G401 (cell line): ENCODE results near the gene SNRPE. TPM values are rescaled to one million over a fixed set of nuclear protein-coding genes. Genes with fewer than 3 reads are reported as not detected.
A peak's percentile ranks its signal among the peaks of the same experiment; 100 is the strongest.
"Not testable (repeated sequence)": the region's sequence is repeated elsewhere in the genome, so short reads cannot be mapped to it uniquely, and the experiment has no call there.

Experiments used
- DNase-seq: peaks from one replicate; pipeline ENCODE4 v3.0.0-alpha.2; 2015; ENCODE audit warnings: low spot score
- in situ Hi-C: cut with HindIII; loops from 2 replicates; pipeline ENCODE4 v1.10.0; 2016; ENCODE audit warnings: low sequenced_read_pairs, mixed read lengths
- total RNA-seq: library from RNA; depleted of rRNA; stranded (reverse); fragments of >200 nt; shearing (Covaris generic); gene quantifications from 2 replicates; pipeline ENCODE4 v1.2.3, GENCODE V29; 2014; rRNA removed

The SNRPE gene
- 149 and 171 TPM in 2 replicates for total RNA-seq

DNA sequence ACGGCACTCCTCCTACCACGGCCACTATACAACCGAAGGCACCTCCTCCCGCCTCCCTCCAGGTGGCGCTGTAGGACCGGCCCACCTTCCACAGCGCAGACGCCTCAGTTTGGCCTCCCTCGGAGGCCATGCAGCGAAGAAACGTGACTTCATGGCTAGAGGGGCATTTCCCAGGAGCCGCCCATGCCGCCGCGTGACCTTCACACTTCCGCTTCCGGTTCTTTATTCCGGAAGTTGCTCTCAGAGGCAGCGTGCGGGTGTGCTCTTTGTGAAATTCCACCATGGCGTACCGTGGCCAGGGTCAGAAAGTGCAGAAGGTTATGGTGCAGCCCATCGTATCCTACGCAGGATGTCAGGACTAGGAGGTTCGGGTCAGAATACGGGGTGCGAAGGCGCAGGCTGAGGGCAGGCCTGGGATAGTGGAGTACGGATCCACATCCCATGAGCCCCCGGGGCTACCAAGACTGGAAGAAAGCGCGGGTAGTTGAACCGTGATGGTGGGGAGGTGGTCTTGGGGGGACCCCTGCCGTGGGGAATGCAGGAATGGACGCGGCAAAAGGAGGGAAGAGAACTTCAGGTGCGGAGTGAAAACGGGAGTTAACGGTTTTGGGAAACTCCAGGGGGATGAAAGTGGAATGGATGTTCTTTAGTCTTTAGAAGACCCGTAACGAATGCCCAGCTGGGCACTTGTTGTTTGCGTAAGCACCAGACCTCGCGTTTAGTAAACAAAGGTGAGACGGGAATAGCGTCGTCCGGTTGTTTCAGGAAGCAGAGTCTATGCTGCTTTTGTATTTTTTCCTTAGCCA, at the start of gene SNRPE:
Gene SNRPE, plus strand, starts transcription at position 221 of the 806 bp plus-strand sequence. Its CDS starts 61 bp downstream, at position 282.
- DNase-seq: peak; percentile 98
- in situ Hi-C loops: loop anchor here (25.0 kb wide), 1 partner anchor 276 kb away; no protein-coding TSS in a partner anchor

DNA sequence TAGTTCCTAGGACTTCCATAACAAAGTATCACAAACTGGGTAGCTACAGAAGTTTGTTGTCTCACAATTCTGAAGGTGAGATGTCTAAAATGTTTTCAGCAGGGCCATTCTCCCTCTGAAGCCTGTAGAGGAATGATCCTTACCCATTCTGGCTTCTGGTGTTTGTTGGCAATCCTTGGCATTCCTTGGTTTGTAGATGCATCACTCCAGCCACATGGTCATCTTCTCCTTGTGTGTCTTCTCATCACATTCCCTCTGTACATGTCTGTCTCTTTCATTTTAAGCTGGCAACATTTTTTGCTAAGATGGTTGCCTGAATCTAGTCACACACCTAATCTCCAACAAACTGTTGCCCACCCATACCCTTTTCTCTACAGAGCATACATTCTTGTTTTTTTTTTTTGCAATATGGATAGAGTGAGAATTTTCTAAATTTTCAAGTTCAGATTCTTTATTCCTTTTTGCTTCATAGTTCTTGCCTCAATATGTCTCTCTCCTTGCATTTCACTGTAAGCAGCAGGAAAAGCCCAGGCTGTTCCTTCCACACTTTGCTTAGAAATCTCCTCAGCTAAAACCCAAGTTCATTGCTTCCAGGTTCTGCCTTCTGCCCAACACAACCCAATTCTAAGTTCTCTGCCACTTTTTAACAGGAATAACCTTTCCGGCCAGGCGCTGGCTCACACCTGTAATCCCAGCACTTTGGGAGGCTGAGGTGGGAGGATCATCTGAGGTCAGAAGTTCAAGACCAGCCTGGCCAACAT, 47.6 kb upstream of the SNRPE start:
- in situ Hi-C loops: no loop called here
- DNase-seq: no peak

DNA sequence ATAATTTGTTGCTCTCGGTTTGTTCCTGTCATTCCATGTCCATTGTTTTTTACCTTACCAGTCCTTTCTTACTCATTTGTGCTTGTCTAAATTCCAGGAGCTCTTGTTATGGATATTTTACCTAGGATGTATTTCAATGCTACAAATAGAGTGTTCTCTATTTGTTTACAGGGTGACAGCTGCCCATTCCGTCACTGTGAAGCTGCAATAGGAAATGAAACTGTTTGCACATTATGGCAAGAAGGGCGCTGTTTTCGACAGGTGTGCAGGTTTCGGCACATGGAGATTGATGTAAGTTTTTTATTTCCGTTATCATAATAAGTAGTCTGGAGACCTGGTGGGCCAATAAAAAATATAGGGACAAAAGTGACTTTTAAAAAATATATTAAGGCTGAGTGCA, 43.0 kb upstream of the SNRPE start:
- in situ Hi-C loops: no loop called here
- no peak for DNase-seq

DNA sequence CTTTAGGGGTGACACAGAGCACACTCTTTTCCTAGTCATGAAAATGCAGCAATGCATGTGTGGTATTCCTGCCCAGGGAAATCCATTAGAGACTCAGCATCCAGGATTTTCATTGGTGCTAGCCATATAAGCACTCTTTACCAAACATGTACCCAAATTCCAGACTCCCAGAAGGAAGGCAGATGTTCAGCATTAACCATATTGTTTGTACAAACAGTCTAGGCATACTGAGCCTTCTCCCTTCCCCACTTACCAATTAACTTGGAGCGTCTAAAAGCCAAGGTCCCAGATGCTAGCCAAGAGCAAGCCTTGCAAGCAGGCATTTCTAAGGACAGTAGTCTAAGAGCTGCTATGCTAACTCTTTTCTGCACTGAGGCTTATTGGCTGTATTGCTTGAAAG, 38.1 kb upstream of the SNRPE start:
- no peak for DNase-seq
- in situ Hi-C loops: no loop called here

DNA sequence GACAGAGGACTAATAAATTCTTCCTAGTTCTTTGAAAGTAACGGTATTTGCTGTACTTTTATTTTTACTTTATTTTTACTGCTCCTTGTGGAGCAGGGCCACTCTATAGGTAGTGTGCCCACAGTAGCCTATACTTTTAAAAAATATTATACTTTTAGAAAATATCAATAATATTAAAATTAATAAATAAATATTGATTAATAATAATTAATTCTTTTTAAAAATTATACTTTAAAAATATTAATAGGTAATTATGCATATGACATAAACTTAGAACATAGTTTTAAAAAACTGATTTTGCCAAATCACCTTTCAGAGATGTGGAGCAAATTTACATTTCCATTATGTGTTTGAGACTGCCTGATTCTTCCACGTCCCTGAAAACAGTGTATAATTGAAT, 35.2 kb upstream of the SNRPE start:
- in situ Hi-C loops: no loop called here
- no peak for DNase-seq

DNA sequence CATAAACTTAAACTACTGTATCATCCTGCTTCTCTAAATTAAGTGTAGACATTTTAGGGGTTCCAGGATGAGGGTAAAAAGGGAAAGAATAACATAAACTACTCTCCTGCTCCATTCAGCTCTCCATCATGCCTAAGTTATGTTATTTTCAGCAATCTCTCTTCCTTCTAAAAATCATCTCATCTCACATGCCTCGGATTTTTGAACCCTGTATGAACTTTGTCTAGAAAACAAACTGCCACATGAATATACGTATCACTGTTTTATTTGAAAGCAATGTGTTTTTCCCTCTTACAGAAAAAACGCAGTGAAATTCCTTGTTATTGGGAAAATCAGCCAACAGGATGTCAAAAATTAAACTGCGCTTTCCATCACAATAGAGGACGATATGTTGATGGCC, 33.4 kb upstream of the SNRPE start:
- in situ Hi-C loops: no loop called here
- no peak for DNase-seq

DNA sequence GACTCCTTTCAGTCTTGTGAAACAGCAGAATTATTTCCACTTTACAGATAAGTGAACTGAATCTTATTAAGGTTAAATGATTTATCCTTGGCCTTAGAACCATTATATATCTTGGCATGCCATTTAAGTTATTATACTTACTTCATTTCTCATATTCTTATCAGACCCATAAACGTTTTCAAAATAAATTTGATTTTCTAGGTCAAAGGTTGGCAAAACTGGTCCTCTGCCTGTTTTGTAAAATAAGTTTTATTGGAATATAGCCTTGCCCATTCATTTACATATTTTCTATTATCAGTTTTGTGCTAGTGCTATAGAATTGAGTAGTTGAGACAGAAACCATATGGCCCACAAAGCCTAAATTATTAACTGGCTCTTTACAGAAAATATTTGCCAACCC, 32.9 kb upstream of the SNRPE start:
- no peak for DNase-seq
- in situ Hi-C loops: no loop called here

DNA sequence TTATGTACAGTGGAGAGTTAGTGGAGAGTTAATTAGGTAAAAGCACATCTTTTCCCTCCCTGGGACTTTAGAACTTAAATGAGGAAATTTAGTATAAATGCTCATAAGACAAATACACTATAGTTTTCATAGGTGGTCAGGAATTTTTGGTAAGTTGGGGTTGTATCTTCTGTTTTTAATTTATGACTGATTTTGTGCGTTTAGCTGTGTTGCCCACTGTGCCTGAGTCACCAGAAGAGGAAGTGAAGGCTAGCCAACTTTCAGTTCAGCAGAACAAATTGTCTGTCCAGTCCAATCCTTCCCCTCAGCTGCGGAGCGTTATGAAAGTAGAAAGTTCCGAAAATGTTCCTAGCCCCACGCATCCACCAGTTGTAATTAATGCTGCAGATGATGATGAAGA, 32.2 kb upstream of the SNRPE start:
- DNase-seq, in situ Hi-C loops: not testable (repeated sequence)

DNA sequence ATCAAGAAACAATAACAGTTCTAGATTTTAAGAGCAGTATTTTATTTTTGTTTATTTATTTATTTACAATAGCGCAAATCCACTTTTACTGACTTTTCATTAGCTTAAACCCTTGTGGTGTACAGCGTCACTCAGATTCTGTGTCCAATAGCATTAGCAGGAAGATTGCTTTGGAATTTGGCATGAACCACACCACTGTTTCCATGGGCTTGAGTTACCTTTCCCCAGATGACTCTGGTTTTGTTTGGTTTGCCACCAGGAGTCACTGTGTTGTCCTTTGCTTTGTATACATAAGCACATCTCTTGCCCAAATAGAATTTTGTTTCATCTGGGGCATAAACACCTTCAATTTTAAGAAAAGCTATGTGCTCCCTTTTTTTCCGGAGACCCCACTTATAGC, 25.9 kb upstream of the SNRPE start:
- no peak for DNase-seq
- in situ Hi-C loops: no loop called here

DNA sequence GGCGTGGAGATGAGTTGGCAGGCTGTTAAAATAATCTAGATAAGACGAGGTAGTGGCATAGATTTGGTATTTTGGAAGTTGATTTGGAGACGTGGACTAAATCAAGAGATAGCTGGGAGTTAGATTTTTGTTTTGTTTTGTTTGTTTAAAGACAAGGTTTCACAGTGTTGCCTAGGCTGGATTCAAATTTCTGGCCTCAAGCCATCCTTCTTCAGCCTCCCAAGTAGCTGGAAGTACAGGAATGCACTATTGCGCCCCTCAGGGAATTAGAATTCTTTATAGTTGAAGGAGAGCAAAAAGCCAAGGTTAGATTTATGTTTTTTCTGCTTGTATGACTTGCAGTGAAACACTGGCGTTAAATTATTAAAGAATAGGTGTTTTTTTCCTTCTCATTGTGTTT, 22.3 kb upstream of the SNRPE start:
- in situ Hi-C loops: no loop called here
- no peak for DNase-seq

DNA sequence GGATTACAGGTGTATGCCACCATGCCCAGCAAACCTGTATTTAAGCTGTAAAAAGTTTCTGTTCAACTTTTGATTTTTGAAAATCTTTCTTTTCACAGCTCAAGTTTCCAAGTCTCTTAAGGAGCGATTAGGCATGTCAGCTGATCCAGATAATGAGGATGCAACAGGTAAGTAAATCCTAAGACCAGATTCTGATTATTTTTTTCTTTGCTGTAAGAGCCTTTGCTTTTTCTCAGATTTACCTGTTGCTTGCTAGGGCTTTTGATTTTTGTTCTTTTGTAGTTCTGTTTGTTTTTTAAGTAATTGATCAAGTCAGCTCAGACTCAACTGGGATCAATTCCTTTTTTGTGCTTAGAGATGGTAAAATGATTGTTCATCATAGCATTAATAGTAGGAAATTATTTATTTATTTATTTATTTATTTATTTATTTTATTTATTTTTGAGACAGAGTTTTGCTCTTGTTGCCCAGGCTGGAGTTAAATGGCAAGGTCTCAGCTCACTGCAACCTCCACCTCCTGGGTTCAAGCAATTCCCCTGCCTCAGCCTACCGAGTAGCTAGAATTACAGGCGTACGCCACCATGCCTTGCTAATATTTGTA, 21.1 kb upstream of the SNRPE start:
- in situ Hi-C loops: no loop called here
- no peak for DNase-seq

DNA sequence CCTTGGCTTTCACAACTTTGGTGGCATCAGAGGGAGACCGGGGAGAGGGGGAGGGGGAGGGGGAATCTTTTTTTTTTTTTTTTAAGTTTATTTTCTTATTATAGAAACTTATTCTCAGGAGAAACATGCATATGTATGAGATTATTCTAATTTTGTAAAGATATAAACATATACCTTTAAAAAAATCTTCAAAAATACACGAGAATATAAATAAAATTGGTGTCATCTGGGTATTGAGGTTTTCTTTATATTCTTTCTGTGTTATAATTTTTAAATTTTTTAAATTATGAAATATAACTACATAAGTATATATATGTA, 18.9 kb upstream of the SNRPE start:
- in situ Hi-C loops: no loop called here
- no peak for DNase-seq

DNA sequence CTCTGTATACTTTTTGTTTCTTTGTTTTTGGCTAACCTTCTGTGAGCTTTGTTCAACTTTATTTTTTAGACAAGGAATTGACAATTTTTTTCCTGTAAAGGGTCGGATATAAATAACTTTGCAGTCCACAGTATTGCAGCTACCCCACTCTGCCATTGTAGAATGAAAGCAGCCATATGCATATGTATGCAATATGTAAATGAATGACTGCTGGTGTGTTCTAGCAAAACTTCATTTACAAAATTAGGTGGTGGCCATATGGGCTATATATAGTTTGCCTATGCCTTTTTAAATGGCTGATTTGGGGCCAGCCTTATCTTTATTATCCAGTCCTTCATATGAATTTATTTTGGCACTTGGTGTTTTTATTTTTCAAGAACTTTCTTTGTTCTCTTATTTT, 18.0 kb upstream of the SNRPE start:
- in situ Hi-C loops: no loop called here
- no peak for DNase-seq

DNA sequence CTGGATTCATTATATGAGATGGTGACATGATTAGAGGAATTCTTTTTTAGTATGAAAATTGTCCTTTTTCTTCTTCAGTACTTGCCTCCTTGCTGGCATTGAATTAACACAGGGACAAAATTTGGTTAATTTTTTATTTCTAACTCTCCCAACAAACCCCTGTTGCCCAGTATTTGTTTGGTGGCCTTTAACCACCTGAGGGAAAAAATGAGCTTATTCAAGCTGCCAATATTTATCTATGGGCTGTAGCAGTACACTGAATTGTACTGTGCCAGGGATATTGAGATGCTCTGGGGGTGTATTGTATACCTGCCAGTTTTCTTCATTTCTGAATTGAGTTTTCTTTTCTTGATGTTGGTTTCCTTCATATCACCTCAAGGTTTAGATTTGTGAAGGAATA, 8.3 kb upstream of the SNRPE start:
- not testable (repeated sequence) for DNase-seq
- in situ Hi-C loops: loop anchor here (25.0 kb wide), 1 partner anchor 284 kb away; no protein-coding TSS in a partner anchor

DNA sequence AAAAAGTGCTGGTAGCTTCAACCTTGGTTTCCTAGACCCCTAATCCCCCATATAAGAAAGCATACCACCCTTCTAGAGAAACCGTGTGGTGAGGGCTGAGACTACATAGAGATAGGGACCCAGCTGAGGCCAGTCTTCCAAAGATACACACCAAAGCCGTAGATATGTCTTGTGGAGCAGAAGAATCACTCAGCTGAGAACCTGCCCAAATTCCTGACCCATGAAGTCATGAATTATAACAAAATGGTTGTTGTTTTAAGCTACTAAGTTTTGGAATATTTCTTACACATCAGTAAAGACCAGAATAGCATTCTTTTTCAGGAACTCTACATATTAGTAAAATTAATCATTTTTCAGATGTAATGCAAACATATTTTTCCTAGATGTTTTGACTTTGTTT, 3.3 kb upstream of the SNRPE start:
- DNase-seq: no peak
- in situ Hi-C loops: loop anchor here (25.0 kb wide), 1 partner anchor 279 kb away; no protein-coding TSS in a partner anchor

DNA sequence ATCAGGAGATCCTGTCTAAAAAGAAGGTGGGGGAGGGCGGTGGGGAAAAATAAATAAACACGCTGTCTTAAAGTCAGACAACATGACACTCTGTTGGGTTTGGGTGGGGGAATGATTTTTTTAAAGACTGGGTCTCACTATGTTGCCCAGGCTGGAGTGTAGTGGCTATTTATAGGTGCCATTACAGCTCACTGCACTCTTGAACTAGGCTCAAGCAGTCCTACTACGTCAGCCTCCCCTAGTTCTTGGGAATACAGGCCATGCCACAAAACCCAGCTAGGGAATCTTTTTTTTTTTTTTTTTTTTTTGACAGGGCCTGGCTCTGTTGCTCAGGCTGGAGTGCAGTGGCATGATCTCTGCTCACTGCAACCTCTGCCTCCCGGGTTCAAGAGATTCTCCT, 2.4 kb upstream of the SNRPE start:
- DNase-seq: no peak
- in situ Hi-C loops: loop anchor here (25.0 kb wide), 1 partner anchor 278 kb away; no protein-coding TSS in a partner anchor

DNA sequence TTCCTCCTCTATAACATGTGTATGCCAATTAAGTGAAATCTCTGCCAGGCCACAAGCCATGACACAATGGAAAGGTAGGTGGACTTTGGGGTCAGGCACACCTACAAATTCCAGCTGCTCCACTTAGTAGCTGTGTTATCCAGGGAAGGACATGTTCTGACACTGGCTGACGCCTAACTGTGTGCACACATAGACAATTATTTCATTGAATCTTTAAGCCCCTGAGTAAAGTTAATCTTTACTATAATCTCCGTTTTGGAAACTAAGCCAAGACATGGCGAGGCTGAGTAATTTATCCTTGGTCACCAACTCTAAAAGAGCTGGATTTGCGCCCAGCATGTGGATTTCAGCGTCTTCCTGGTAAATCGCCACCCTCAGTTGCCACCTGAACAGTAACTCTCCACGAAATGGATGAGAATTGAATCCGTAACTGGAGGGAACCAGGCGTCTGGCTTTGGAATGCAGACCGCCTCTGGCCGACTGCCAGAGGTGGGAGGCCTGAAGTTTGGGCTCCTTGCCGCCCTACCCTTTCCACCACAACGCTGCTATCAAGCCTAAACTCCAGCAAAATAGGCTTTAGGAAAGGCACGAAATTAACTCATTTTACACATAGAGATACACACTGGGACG, 888 bp upstream of the SNRPE start:
- peak; percentile 31 for DNase-seq
- in situ Hi-C loops: loop anchor here (25.0 kb wide), 1 partner anchor 277 kb away; no protein-coding TSS in a partner anchor

DNA sequence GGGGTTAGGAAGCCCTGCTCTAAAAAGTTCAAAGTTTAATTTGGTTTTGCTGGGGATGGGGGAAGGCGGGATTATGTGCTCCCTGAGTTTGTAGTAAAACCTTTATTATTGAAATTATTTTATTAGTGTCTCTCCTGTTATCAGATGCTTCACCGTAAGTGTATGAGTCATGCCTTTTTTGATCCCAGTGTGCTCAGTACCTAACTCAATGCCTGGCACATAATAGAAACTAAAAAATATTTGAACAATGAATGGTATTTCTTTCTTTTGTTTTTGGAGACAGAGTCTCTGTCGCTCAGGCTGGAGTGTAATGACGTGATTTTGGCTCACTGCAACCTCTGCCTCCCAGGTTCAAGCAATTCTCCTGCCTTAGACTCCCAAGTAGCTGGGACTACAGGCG, 6.4 kb downstream of the SNRPE start:
- in situ Hi-C loops: loop anchor here (25.0 kb wide), 1 partner anchor 269 kb away; no protein-coding TSS in a partner anchor
- DNase-seq: no peak

DNA sequence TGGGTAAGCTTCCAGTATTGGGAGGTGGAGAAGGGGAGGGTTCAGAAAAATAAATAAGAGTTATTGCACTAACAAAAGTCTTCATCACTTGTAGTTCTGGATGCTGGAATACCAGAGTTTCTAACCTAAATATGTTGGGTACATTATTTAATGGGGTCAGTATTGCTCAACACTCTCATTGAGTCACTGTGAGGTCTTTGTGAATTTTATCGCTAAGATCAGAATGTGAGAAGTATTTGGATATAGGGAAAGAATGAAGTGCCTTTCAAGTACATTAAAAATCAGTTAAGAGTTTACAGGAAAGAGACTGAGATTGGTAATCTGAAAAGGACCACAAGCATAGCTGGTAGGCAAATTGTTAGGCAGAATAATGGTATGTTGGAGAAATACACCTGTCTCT, 8.8 kb downstream of the SNRPE start:
- in situ Hi-C loops: loop anchor here (25.0 kb wide), 1 partner anchor 267 kb away; no protein-coding TSS in a partner anchor
- no peak for DNase-seq
